ENCODE measurements around the gene TEX44. TPM values are rescaled to one million over a fixed set of nuclear protein-coding genes. Genes with fewer than 3 reads are reported as not detected.
A peak's percentile ranks its signal among the peaks of the same experiment; 100 is the strongest.

The TEX44 gene
- total RNA-seq, 1 donor from 2014 or later: not detected

DNA sequence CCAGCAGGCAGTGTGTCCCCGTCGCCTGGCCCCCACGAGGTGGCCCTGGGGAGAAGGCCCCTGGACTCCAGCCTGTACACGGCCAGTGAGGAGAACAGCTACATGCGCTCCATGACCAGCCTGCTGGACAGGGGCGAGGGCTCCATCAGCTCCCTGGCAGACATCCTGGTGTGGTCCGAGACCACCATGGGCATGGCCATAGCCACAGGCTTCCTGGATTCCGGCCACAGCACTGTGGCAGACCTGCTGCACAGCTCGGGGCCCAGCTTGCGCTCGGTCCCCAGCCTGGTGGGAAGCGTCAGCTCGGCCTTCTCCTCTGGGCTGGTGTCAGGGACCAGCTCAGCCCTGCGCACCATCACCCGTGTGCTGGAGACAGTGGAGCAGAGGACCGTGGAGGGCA is 1.0 kb downstream of the TEX44 start:
- Mint-ChIP-seq H3K36me3 (ENCODE audit: low read depth, unreplicated experiment) (no peaks in the 10 kb centered on the region), H3K4me1 (ENCODE audit: unreplicated experiment) (no peaks in the 10 kb centered on the region), H3K9me3 (ENCODE audit: unreplicated experiment) (no peaks in the 10 kb centered on the region), H3K27ac (ENCODE audit: unreplicated experiment) (no peak overlapping the region), H3K4me3 (ENCODE audit: unreplicated experiment) (no peak overlapping the region), H3K27me3 (ENCODE audit: unreplicated experiment) (peaks cover 5% of the 10 kb centered on the region)
- TF ChIP-seq, protein P1, sequence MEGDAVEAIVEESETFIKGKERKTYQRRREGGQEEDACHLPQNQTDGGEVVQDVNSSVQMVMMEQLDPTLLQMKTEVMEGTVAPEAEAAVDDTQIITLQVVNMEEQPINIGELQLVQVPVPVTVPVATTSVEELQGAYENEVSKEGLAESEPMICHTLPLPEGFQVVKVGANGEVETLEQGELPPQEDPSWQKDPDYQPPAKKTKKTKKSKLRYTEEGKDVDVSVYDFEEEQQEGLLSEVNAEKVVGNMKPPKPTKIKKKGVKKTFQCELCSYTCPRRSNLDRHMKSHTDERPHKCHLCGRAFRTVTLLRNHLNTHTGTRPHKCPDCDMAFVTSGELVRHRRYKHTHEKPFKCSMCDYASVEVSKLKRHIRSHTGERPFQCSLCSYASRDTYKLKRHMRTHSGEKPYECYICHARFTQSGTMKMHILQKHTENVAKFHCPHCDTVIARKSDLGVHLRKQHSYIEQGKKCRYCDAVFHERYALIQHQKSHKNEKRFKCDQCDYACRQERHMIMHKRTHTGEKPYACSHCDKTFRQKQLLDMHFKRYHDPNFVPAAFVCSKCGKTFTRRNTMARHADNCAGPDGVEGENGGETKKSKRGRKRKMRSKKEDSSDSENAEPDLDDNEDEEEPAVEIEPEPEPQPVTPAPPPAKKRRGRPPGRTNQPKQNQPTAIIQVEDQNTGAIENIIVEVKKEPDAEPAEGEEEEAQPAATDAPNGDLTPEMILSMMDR (IDR thresholded peaks at IDR 0.05; ENCODE audit: unreplicated experiment): no peak
- no peak for DNase-seq (ENCODE audit: low spot score)

DNA sequence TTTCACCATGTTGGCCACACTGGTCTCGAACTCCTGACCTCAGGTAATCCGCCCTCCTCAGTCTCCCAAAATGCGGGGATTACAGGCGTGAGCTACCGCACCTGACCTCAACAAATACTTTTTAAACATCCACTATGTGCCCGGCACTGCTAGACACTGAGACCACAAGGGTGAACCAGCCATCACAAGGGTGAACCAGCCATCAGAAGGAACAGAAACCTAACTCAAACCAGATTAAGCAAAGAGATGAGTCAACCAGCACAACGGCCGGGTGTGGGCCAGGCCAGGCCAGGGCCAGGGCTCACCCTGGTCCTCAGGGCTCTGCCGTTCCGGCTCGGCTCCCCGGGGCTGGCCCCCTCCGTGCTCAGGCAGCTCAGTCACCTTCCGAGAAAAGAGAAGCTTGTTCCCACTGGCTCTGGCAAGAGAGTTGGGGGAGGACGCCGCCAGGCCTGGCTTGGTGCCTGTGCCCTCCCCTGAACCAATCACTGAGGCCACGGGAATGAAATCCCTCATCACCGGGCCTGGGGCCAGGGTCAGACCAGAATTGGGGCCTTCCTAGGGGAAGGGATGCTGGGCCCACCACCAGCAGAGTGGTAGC is 4.4 kb downstream of the TEX44 start:
- Mint-ChIP-seq H3K27me3 (ENCODE audit: unreplicated experiment) (peaks cover 5% of the 10 kb centered on the region), H3K4me1 (ENCODE audit: unreplicated experiment) (no peaks in the 10 kb centered on the region), H3K27ac (ENCODE audit: unreplicated experiment) (no peak overlapping the region), H3K9me3 (ENCODE audit: unreplicated experiment) (no peaks in the 10 kb centered on the region), H3K36me3 (ENCODE audit: low read depth, unreplicated experiment) (no peaks in the 10 kb centered on the region), H3K4me3 (ENCODE audit: unreplicated experiment) (no peak overlapping the region)
- TF ChIP-seq, protein P1 (IDR thresholded peaks at IDR 0.05; ENCODE audit: unreplicated experiment): no peak
- DNase-seq (ENCODE audit: low spot score): no peak

DNA sequence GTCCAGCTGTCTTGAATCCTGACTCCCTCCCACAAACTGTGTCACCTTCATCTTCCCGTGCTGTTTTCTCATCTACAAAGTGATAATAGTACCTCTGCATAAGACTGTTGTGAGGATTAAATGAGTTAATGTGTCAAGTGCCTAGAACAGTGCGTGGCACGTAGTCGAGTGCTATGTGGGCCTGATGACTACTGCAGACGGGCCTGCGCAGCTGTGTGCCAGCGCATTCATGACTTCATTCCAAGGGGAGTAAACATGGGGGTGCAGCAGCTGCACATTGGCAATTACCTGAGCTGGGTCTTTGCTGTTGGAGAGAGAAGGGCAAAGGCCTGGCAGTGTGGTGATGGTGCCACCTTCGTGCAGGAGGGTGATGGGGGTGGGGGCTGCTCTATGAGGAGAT is 5.0 kb downstream of the TEX44 start:
- no peaks in the 10 kb centered on the region for H3K9me3 Mint-ChIP-seq (ENCODE audit: unreplicated experiment)
- no peaks in the 10 kb centered on the region for H3K36me3 Mint-ChIP-seq (ENCODE audit: low read depth, unreplicated experiment)
- H3K4me3 Mint-ChIP-seq (ENCODE audit: unreplicated experiment): no peak overlapping the region
- H3K27me3 Mint-ChIP-seq (ENCODE audit: unreplicated experiment): peaks cover 8% of the 10 kb centered on the region
- DNase-seq (ENCODE audit: low spot score): no peak
- no peak overlapping the region for H3K27ac Mint-ChIP-seq (ENCODE audit: unreplicated experiment)
- TF ChIP-seq, protein P1 (IDR thresholded peaks at IDR 0.05; ENCODE audit: unreplicated experiment): no peak
- H3K4me1 Mint-ChIP-seq (ENCODE audit: unreplicated experiment): no peaks in the 10 kb centered on the region

DNA sequence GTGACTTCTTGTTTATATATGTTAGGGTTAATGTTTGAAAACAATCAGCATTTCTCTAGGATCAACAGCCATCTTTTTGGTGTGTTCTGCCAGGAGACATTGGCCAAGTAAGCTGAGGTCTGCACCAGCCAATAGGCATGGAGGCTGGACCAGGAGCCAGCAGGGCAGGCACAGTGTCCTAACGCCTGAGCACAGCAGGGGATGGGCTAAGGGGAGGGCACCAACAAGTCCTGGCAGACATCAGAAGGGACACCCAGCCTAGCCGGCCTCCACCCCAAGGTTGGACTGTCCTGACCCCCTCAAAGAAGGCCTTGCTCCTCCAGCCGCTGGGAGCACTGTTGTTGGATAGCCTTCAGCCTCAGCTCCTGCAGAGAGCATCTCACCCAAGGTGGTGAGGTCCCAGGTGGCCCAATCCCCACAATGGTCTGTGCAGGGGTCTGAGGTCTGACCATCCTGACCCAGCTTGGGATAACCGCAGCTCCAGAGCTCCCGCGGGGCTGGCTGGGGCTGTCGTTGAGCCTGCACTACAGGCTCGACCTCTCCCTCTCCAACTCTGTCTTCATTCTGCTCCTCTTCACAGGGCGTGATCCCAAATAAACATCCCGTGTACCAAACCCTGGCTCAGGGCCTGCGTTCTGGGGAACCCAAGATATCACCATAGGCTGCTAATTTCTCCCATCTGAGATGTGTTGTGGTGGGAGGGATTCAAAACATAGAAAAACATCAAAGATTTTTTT is 8.1 kb downstream of the TEX44 start:
- TF ChIP-seq, protein P1 (IDR thresholded peaks at IDR 0.05; ENCODE audit: unreplicated experiment): no peak
- peaks cover 13% of the 10 kb centered on the region for H3K27me3 Mint-ChIP-seq (ENCODE audit: unreplicated experiment)
- H3K36me3 Mint-ChIP-seq (ENCODE audit: low read depth, unreplicated experiment): peaks cover 5% of the 10 kb centered on the region
- no peak overlapping the region for H3K27ac Mint-ChIP-seq (ENCODE audit: unreplicated experiment)
- peaks cover 10% of the 10 kb centered on the region for H3K4me1 Mint-ChIP-seq (ENCODE audit: unreplicated experiment)
- no peak for DNase-seq (ENCODE audit: low spot score)
- no peaks in the 10 kb centered on the region for H3K9me3 Mint-ChIP-seq (ENCODE audit: unreplicated experiment)
- peak overlapping the region; percentile 34 for H3K4me3 Mint-ChIP-seq (ENCODE audit: unreplicated experiment)

All from endothelial cell (in vitro differentiated cells).